Endothelial cell of umbilical vein (primary cell): Measurements from ENCODE around the gene PLIN5. TPM values are rescaled to one million over a fixed set of nuclear protein-coding genes. Genes with fewer than 3 reads are reported as not detected.

ENCODE experiments used
- BruUV-seq: library from RNA; stranded (reverse); fragments of 400-500 nt; replicated peaks from 2 replicates; lab custom pipeline; 2021; lab: Mats Ljungman, UMichigan
- CTCF ChIA-PET: fragments of 300-600, 350-600 bp; sonication (Branson Sonifier 250); formaldehyde crosslinking; loops from one replicate; lab custom pipeline; 2021; ENCODE audit warnings: antibody characterized with exemption, inconsistent platforms; lab: Charles Lee
- POLR2A ChIA-PET: fragments of 300-600, 350-600 bp; sonication (Branson Sonifier 250); formaldehyde crosslinking; loops from one replicate; lab custom pipeline; 2021; ENCODE audit warnings: antibody characterized with exemption, inconsistent platforms; lab: Charles Lee
- DNase-seq: peaks from one replicate; pipeline ENCODE4 v3.0.0-alpha.2; 2011; ENCODE audit warnings: low read depth, low spot score
- FAIRE-seq: peaks from 2 replicates; lab custom pipeline; 2011; peaks lifted over from hg19 to GRCh38; lab: Jason Lieb, UNC
- H2AFZ ChIP-seq: 2 replicates; pipeline ENCODE4 v1.6.0; 2012; ENCODE audit warnings: low read depth, low read length, control low read depth, inconsistent platforms
- H3K27ac ChIP-seq: 2 replicates; pipeline ENCODE4 v1.5.1; 2011; ENCODE audit warnings: low read depth, mild to moderate bottlenecking, control low read depth, low read length, moderate library complexity; ENCODE audit not compliant: insufficient read depth
- H3K27me3 ChIP-seq, 2 experiments: 2 replicates each; pipeline versions ENCODE4 v1.6.0 to v1.6.1; 2011; ENCODE audit warnings: low read length in 2 of 2, mixed read lengths in 1 of 2; ENCODE audit not compliant: control insufficient read depth in 2 of 2, insufficient read depth in 2 of 2
- H3K36me3 ChIP-seq, 2 experiments: 2 replicates in 1 of 2; 3 replicates in 1 of 2; pipeline ENCODE4 v1.5.1; 2011; ENCODE audit warnings: low read length in 2 of 2, mild to moderate bottlenecking in 1 of 2, moderate library complexity in 1 of 2; ENCODE audit not compliant: control insufficient read depth in 2 of 2, insufficient read depth in 2 of 2; ENCODE audit errors: extremely low read depth in 1 of 2
- H3K4me1 ChIP-seq: 3 replicates; pipeline ENCODE4 v1.5.1; 2011; ENCODE audit warnings: mild to moderate bottlenecking, low read length; ENCODE audit not compliant: control insufficient read depth, insufficient read depth; ENCODE audit errors: extremely low read depth
- H3K4me2 ChIP-seq: 2 replicates; pipeline ENCODE4 v1.6.1; 2011; ENCODE audit warnings: low read length, control low read depth, mixed read lengths; ENCODE audit not compliant: insufficient read depth
- H3K4me3 ChIP-seq, 3 experiments: fragments of 200-600 bp in 1 of 3; sonication (generic), shearing (Covaris generic) in 1 of 3; replicated peaks in 1 of 3; 2 replicates each; pipeline ENCODE4 v1.5.1; 2011 to 2016; ENCODE audit warnings: control low read depth in 3 of 3, low read length in 3 of 3, mild to moderate bottlenecking in 2 of 3, inconsistent platforms in 1 of 3, low read depth in 1 of 3, moderate library complexity in 1 of 3; ENCODE audit not compliant: insufficient read depth in 1 of 3
- H3K79me2 ChIP-seq: 2 replicates; pipeline ENCODE4 v1.6.0; 2012; ENCODE audit warnings: low read length, inconsistent platforms; ENCODE audit not compliant: control insufficient read depth, insufficient read depth
- H3K9ac ChIP-seq: replicated peaks from 2 replicates; pipeline ENCODE3; 2011; ENCODE audit warnings: low read length, control low read depth; ENCODE audit not compliant: insufficient read depth; ENCODE audit errors: extremely low read depth
- H3K9me1 ChIP-seq: replicated peaks from 3 replicates; pipeline ENCODE4 v1.6.0; 2011; ENCODE audit warnings: mild to moderate bottlenecking, low read length; ENCODE audit not compliant: control insufficient read depth, insufficient read depth; ENCODE audit errors: extremely low read depth
- H3K9me3 ChIP-seq: replicated peaks from 2 replicates; pipeline ENCODE4 v1.5.1; 2012; ENCODE audit warnings: low read length, inconsistent platforms; ENCODE audit not compliant: control insufficient read depth, insufficient read depth
- H4K20me1 ChIP-seq: replicated peaks from 2 replicates; pipeline ENCODE3; 2011; ENCODE audit warnings: mild to moderate bottlenecking, low read length; ENCODE audit not compliant: control insufficient read depth, insufficient read depth; ENCODE audit errors: extremely low read depth
- EZH2 ChIP-seq: IDR thresholded peaks from 2 replicates; pipeline ENCODE4 v1.6.1; 2012; ENCODE audit warnings: borderline replicate concordance, low read depth, mild to moderate bottlenecking, moderate library complexity, low read length, inconsistent platforms; ENCODE audit not compliant: severe bottlenecking
- FOS ChIP-seq: IDR thresholded peaks from 2 replicates; pipeline ENCODE4 v1.6.1; 2011; ENCODE audit warnings: mild to moderate bottlenecking, low read length, moderate library complexity, borderline replicate concordance; ENCODE audit not compliant: insufficient read depth
- GATA2 ChIP-seq: IDR thresholded peaks from 2 replicates; pipeline ENCODE4 v1.7.0; 2011; ENCODE audit warnings: low read depth, mild to moderate bottlenecking, moderate library complexity, mixed read lengths, low read length; ENCODE audit not compliant: insufficient read length, insufficient read depth
- JUN ChIP-seq: IDR thresholded peaks from 2 replicates; pipeline ENCODE4 v1.6.1; 2011; ENCODE audit warnings: borderline replicate concordance, low read depth; ENCODE audit not compliant: insufficient read length, insufficient read depth
- MAX ChIP-seq: IDR thresholded peaks from 2 replicates; pipeline ENCODE4 v1.6.1; 2011; ENCODE audit not compliant: insufficient read depth, insufficient read length
- MYC ChIP-seq: IDR thresholded peaks from one replicate; pipeline ENCODE4 v1.6.1; 2011; ENCODE audit warnings: mild to moderate bottlenecking, low read depth, low read length
- POLR2A ChIP-seq: IDR thresholded peaks from 2 replicates; pipeline ENCODE4 v1.6.1; 2012; ENCODE audit warnings: low read depth, mild to moderate bottlenecking, control low read depth, low read length
- POLR2AphosphoS5 ChIP-seq: IDR thresholded peaks from 2 replicates; pipeline ENCODE4 v1.6.1; 2012; ENCODE audit warnings: low read depth, mild to moderate bottlenecking, control low read depth, low read length, moderate library complexity; ENCODE audit not compliant: insufficient read depth
- dilution Hi-C: fragments of 300-500 bp; cut with MboI; formaldehyde crosslinking; loops from one replicate; pipeline ENCODE4 v1.15.0; 2019; ENCODE audit warnings: low sequenced_read_pairs; ENCODE audit not compliant: extremely low pct_ligation_motif_present
- intact Hi-C: fragments of 100-400 bp; cut with micrococcal nuclease; formaldehyde crosslinking; loops from one replicate; pipeline ENCODE4 v1.10.0; 2022
- polyA plus RNA-seq, 4 experiments: library from polyadenylated mRNA; depleted of rRNA in 3 of 4; stranded (reverse) in 3 of 4; unstranded in 1 of 4; fragments of >200 nt; gene quantifications; 2 replicates each; pipeline versions ENCODE4 v1.2.1 to v1.2.3, GENCODE V29; 2011 to 2012; ENCODE audit warnings: missing spikeins in 1 of 4
- total RNA-seq: library from RNA; stranded (reverse); gene quantifications from 2 replicates; pipeline ENCODE4 v1.2.3, GENCODE V29; 2021

Gene PLIN5
- total and polyA plus RNA-seq, 2 donors (not counting 3 experiments of a cell fraction or from before 2014, with no cell fraction given) = 0.17 to 0.24 TPM

GRCh38 chr19:4483385-4483784 is 51.6 kb downstream of the PLIN5 start:
- no peak overlapping the region for H2AFZ ChIP-seq
- H3K9ac ChIP-seq = no peak overlapping the region
- no peak overlapping the region for H3K4me2 ChIP-seq
- H3K9me1 ChIP-seq = no peaks in the 10 kb centered on the region
- H3K36me3 ChIP-seq = peaks cover 8 to 23% of the 10 kb centered on the region in 2 experiments
- H3K79me2 ChIP-seq = no peaks in the 10 kb centered on the region
- H4K20me1 ChIP-seq = no peaks in the 10 kb centered on the region
- H3K27me3 ChIP-seq = no peaks in the 10 kb centered on the region
- H3K27ac ChIP-seq = no peak overlapping the region
- BruUV-seq = no TSS peak
- no peak overlapping the region for H3K4me3 ChIP-seq
- dilution Hi-C loops (no loop called here), intact Hi-C loops (no loop called here)
- CTCF ChIA-PET = interaction anchor here (0.7 kb wide), 1 partner anchor 12 kb away, joined by 3 read pairs; no protein-coding TSS in a partner anchor
- DNase-seq (no peak), FAIRE-seq (no peak)
- no peaks in the 10 kb centered on the region for H3K4me1 ChIP-seq
- TF ChIP-seq FOS = no peak
- no peak for TF ChIP-seq GATA2
- no peak for TF ChIP-seq MAX
- TF ChIP-seq POLR2AphosphoS5 = no peak
- TF ChIP-seq MYC = no peak
- TF ChIP-seq EZH2 = no peak
- TF ChIP-seq JUN = no peak
- H3K9me3 ChIP-seq = no peaks in the 10 kb centered on the region
- POLR2A ChIA-PET = no interaction called here

DNA sequence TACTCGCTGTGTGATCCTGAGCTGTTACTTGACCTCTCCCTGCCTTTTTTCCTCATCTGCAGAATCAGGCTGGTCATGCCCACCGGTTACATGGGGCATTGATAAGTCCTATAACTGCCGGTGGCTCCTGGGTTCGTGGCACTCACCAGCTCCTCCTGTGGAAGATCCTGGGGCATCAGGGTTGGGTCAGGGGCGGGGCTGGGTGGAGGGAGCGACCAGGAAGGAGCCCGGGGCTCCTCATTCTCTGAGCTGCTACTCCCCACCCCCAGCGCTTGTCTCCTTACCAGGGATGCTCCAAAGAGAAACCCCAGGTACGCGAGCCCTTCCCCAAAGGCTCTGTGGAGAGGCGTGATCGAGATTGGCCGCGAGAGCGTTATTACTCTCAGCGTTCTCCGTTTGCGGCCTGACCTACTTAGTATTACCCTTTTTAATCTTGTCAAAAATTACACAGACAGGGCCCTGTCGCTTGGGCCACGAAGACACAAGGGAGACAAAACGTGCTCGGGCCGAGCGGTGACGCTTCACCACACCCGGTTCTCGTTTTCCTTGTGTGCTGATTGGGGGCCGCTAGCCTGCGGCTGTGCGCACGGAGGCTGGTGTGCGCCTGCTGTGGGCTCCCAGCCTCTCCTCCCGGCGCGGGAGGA is 52.2 kb downstream of the PLIN5 start:
- no peak for DNase-seq
- Histone ChIP-seq H3K27ac (no peak overlapping the region), H3K4me2 (no peak overlapping the region), H3K9ac (no peak overlapping the region), H2AFZ (no peak overlapping the region), H3K79me2 (no peaks in the 10 kb centered on the region), H3K4me3 (no peak overlapping the region), H3K9me1 (no peaks in the 10 kb centered on the region), H3K4me1 (no peaks in the 10 kb centered on the region), H3K9me3 (no peaks in the 10 kb centered on the region), H4K20me1 (no peaks in the 10 kb centered on the region), H3K36me3 (peaks cover 8 to 22% of the 10 kb centered on the region in 2 experiments), H3K27me3 (no peaks in the 10 kb centered on the region)
- TF ChIP-seq POLR2A (no peak), JUN (no peak), POLR2AphosphoS5 (no peak)
- intact Hi-C loops = no loop called here
- ChIA-PET POLR2A (no interaction called here), CTCF (interaction anchor here (0.6 to 1.2 kb wide), 2 partner anchors 10 to 40 kb away, joined by 3 to 4 read pairs; no protein-coding TSS in a partner anchor)
- dilution Hi-C loops = no loop called here
- BruUV-seq = no TSS peak
- FAIRE-seq = no peak
